Measurements from ENCODE around the gene TEP1.
"Not testable (repeated sequence)": the region's sequence is repeated elsewhere in the genome, so short reads cannot be mapped to it uniquely, and the experiment has no call there.

Gene TEP1

GRCh38 chr14:20412876-20413743 is at the start of gene TEP1:
Gene TEP1 (minus strand): TSS chr14:20413501. CDS start chr14:20408439, 5,062 bp downstream.
- DNase-seq = peak; percentile 68

- peak; percentile 100 for DNase-seq
Measured at GRCh38 chr14:20461225-20462141, 48.2 kb upstream of the TEP1 start, which contains the start of gene PIP4P1. Gene PIP4P1 (minus strand): TSS chr14:20461434. CDS start chr14:20461325, 109 bp downstream.

DNA sequence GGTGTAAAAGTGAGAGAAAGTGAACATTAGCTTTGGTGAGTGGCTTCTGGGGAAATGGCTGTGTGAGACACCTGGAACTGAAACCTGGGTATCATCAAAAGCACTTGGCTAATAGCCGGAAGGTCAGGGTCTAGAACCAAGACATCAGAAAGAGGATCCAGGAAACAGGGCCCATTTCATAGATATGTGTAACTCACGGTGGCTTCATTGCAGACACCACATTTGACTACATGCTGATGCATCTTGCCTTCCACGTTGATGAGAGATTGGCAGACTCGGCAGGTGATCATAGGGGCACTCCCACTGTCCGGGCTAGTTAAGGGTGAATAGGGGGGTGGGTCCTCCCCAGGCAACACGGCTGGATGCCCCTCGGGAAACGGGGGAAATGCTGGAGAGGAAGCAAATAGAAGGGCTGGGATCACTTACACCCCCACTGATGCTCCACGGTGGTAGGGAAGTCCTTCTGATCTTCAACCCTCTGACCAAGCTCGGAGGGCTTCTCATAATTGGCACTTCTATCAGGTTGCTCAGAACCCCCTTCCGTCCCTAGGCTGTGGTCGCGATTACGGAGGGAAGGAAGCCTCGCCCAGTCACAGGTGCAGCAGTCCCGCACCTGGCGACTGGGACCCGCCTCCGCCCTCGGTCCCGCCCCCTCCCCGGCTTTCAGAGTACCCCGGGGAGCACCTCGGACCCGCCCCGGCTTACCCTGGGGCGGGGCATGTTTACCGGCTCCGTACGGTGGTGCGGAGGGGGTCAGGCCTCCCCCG is 47.3 kb upstream of the TEP1 start:
- peak; percentile 85 for DNase-seq

DNA sequence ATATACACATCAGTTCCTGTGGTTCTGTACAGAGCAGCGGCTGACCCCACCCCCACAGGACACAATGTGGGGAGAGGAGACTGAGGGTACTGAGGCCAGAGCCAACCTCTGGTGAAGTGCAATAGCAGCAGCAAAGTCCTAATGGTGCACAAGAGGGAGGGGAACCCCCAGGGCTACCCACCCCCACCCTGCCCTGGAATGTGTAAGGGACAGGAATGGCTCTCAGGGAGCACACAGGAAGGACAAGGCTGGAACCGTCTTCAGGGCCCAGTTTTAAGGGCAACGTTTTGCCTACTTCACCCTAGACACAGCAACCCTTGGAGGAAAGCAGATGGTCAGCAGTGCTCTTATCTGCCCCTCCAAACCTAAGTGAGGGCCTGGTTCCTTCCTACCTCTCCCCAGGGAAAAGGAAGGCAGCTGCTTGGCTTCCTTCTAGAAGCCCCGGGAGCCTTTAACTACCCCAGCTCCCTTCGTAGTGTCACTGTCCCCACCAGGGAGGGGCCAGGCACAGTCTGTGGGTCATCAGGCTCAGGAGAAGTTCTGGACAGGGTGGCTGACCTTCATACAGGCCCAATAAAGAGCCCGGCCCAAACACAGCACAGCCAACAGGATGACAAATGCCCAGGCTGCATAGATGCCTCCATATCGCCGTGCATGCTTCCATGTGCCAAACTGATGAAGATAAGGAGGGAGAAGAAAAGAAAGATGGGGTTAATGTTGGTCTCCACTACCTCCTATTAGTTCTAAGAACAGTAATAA is 44.9 kb upstream of the TEP1 start:
- no peak for DNase-seq

GRCh38 chr14:20456971-20457370 is 43.7 kb upstream of the TEP1 start:
- no peak for DNase-seq

DNA sequence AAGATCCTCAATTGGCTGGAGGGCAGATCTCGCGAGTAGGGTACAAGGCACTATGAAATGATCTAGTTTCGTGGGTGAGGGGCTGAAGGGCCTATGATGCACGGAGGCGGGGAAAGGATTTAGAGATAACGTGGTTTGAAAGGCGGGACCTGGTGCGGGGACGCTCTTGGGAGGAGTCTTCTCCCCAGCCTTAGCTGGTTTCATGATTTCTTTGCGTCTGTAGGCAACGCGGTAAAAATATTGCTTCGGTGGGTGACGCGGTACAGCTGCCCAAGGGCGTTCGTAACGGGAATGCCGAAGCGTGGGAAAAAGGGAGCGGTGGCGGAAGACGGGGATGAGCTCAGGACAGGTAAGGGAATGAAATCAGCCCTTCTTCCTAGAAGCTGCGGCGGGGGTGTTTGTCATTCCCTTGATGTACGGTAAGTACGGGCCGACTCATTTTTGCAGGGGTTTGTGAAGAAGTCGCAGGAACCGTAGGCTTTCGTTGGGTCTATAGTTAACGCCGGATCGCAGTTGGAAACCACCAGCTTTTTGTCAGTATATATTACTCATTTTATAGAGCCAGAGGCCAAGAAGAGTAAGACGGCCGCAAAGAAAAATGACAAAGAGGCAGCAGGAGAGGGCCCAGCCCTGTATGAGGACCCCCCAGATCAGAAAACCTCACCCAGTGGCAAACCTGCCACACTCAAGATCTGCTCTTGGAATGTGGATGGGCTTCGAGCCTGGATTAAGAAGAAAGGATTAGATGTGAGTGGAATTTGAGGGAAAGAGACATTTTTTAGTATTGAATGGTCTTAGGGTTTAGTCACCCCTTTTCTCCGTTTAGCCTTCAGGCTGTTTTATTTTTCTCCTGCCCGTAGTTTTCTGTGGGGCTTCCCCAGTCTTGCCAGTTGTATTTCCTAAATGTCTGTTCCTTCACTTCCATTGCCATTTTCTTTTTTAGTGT is 42.3 kb upstream of the TEP1 start:
- DNase-seq = no peak

DNA sequence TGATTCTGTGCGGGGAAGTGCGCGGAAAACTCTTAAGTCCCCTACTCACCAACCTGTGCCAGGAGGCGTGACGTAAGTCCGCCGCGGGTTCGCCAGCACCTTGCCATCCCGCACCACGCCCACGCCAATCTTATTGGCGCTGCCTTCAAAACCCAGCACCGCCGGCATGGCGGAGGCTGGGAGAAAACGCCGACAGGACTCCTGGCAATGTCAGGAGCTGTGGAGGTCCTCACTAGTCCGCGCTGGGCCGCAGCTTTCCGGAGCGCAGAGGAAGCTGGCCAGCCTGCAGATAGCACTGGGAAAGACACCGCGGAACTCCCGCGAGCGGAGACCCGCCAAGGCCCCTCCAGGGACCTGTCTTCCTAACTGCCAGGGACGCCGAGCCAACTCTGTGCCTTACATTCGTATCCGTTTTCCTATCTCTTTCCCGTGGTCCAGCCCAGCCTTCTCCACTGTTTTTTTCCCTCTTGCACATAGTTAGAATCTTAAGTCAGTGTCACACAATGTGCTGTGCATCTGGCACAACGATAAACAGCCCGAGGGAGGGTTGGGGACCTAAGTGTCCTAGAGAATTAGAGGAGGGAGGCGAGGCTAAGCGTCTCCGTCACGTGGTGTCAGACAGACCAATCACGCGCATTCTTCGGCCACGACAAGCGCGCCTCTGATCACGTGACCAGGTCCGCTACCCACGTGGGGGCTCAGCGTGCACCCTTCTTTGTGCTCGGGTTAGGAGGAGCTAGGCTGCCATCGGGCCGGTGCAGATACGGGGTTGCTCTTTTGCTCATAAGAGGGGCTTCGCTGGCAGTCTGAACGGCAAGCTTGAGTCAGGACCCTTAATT is 41.4 kb upstream of the TEP1 start, which contains the start of the genes APEX1 and OSGEP:
Gene APEX1, plus strand, starts transcription at position 711 of the 839 bp plus-strand sequence. CDS start 420 bp downstream, outside the sequence.
Gene OSGEP, minus strand, starts transcription at position 297 of the 839 bp plus-strand sequence. Its CDS starts 129 bp downstream, at position 168.
- peak; percentile 98 for DNase-seq

DNA sequence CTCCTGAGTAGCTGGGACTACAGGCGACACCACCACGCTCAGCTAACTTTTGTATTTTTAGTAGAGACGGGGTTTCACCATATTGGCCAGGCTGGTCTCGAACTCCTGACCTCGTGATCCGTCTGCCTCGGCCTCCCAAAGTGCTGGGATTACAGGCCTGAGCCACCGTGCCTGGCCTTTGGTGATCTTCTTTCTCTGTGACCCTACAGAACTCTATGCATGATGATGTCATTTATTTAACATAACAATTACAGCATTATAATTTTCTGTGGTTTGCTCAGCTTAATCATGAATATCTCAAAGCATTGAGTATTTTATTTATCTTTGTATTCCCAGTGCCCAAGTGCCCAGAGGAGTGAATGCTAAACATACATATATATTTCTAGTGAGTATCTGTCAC is 39.5 kb upstream of the TEP1 start:
- DNase-seq = not testable (repeated sequence)

GRCh38 chr14:20446889-20447288 is 33.6 kb upstream of the TEP1 start:
- DNase-seq = no peak

DNA sequence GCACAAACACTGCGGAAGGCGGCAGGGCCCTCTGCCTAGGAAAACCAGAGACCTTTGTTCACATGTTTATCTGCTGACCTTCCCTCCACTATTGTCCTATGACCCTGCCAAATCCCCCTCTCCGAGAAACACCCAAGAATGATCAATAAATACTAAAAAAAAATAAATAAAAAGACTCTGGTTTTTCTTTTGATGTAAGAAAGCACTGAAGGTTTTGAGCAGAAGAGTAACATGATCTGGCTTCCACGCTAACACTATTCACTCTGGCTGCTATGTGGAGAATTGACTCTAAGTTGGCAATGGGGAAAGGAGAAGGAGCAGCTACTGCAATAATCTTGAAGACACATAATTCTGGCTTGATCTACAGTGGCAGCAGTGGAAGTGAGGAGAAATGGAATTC is 30.3 kb upstream of the TEP1 start:
- not testable (repeated sequence) for DNase-seq

GRCh38 chr14:20441461-20441860 is 28.2 kb upstream of the TEP1 start:
- no peak for DNase-seq

DNA sequence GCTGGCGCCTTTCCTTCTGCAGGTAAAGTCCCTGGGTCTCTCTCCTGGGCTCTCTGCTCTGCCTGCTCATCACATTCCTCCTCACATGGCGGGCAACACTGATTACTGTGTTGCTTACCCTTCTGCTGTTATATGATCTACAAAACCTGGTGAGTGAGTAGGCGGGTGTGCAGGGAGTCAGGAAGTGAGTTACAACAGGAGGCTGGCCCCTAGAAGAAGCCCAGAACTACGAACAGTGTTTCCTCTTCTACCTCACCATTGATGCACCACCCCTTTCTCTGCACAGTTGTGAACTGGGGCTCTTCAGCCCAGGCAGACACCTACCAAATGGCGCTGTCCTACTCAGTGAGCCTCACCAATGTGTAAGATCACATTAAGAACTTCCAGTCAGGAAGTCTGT is 27.6 kb upstream of the TEP1 start:
- peak; percentile 36 for DNase-seq

DNA sequence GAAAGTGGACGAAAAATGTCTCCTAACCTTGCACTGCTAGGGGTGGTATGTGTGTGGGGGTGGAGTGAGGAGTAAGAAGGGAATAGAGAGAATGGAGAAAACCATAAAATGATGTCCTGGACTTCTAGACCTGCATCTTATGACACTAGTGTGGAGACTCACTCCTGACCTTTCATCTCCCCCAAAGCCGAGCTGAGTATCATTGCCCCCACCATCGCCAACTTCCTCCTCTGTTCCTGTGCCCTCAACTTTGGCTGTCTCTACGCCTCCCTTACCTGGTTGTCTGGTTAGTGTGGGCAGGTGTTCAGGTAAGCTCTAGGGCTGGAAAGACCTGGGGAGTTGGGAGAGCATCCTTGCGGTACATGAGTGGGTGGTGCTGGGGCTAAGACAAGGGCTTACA is 27.2 kb upstream of the TEP1 start:
- DNase-seq = no peak

GRCh38 chr14:20438664-20439063 is 25.4 kb upstream of the TEP1 start:
- no peak for DNase-seq

- DNase-seq = no peak
Measured at GRCh38 chr14:20436363-20436755, 23.1 kb upstream of the TEP1 start.

- no peak for DNase-seq
Measured at GRCh38 chr14:20435582-20436362, 22.5 kb upstream of the TEP1 start, which contains the start of gene KLHL33. Gene KLHL33 (minus strand): TSS chr14:20436166. CDS start chr14:20435811, 355 bp downstream.

DNA sequence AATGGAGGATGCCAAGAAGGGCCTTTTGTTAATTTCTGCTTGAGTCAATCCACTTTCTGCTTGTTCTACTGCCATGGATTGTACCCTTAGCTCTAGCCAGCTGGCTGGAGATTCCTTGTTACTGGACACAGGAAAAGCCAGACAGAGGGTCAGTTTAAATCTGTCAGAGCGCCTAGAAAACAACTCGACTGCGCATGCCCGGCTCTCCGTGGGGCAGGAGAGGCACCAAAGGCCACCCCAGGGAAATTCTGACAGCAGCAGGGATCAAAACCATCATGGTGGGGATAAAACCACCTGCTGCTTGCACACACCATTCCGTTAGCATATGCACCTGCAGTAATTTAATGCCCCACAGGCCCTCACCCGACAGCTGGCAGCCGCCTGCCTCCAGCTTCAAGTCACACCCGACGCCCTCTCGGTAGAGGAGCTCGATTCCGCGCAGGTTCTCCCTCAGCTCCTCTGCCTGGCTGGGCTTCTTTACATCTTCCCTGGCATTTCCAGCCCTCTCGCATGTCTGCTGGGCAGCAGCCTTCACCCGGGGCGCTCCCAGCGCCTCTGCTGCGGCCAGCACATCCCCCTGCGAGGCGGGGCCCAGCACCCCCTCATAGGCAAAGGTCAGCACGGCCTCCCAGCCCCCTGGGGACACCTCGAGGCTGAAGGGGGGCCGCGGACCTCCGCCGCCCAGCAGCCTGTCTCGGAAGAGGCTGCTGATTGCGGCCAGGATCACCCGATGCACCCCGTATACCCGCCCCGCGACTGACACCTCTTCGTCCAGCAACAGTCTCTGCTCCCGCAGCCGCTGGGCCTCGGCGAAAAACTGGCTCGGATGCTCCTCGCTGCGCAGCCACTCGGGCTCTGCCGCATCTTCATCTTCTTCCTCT is 21.6 kb upstream of the TEP1 start:
- no peak for DNase-seq
